ENCODE results near the gene CHCT1.

Gene CHCT1

DNA sequence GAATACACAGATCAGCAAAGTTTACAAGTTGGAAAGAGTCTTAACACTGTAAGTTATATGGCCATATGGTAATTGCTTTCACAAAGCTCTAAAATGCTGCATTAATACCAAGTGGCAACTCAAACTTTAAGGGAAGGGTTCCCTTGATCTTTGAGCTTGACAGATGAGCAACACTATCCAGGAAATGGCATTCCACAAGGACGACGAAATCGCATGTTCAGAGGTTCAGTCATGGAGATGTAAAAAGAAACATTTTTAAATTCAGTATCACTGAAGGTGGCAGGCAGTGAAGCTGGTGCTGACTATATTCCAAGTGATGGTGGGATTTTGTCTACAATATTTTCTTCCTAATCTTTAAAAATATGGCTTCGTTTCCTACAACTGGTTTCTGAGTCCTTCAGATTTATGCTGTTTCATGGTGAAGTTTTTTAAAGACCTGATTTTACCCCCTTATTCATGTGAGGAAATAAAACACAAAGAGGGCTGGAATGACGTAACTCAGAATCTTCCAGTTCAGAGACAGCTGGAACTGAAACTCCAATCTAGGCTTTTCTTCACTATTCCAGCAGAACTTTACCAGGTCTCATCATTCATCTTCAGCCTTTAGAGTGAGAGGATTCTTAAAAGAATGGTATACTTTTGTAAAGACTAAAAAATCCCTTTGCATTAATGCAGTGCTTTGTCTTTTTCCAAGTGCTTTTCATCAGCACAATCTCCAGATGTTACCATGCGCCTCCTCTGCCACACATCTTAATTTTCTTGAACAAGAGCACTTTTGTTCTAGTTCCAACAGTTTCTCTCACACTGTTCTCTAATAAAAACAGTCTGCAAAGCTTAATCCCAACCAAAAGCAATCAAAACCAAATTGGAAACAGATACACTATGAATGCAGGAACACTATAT, 20.2 kb downstream of the CHCT1 start:
- no peak for DNase-seq (ENCODE audit: low spot score)

DNA sequence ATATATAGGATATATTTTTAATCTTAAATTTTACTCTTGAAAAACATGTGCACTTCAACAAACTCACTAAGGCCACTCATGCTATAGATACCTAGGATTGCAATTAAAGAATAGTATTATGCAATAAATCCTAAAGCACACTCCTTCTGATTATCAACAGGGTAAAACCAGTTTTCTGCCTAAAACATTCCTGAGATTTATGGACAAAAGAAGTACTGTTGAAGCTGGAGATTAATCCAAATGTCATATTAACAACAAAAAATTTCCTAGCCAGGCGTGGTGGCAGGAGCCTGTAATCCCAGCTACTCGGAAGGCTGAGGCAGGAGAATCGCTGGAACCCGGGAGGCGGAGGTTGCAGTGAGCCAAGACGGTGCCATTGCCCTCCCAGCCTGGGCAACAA, 21.4 kb downstream of the CHCT1 start:
- DNase-seq (ENCODE audit: low spot score), result no peak

DNA sequence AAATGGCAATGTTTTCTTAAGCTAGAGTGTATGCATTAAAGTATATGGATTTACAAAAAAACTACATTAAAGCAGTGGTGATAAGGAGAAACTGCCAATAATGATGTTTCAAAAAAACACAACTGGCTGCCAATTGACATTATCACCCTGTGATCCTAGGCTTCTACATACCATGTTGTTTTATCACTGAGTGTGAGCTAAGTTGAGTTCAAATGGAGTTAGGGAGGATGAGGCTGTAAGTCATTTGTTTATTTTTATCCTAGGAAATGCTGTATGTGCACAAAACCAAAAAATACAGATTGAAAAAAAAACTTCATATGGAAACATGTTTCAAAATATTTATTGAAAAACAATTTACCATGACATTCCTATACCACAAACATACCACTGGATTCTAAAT, 22.9 kb downstream of the CHCT1 start:
- no peak for DNase-seq (ENCODE audit: low spot score)

DNA sequence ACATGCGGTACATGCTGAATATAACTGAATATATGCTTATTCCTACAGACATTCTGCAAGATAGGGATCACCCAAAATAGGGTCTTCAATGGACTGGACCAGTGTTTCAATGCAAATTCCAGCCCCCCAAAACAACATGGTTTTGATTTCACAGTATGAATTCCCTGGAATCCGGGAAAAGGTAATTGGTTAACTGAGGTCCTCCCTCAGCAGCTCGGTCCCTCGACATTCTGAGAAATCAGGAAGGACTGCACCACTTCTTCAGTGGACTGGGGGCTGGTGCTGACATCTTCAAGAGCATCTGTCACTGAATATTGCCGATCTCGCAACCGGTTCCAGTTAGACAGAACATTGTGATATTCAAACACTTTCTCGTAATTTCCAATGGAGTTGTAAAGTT, 25.1 kb downstream of the CHCT1 start:
- no peak for DNase-seq (ENCODE audit: low spot score)

DNA sequence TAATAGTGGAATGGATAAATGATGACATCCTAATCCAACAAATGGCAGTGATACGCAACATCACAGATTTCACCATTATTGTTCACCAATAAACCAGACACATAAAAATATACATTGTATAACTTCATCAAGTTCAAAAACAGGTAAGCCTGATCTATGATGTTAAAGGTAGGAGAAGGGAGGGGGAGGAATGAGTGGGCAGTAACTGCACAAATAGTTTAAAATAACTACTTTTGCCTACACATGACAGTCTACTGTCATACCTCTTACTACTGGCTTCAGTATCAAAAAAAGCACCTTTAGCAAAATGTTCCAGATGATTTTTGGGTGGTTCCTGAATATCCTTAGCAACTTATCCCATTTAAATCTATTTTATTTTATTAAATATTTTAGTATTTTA, 28.8 kb downstream of the CHCT1 start:
- DNase-seq (ENCODE audit: low spot score), result no peak

DNA sequence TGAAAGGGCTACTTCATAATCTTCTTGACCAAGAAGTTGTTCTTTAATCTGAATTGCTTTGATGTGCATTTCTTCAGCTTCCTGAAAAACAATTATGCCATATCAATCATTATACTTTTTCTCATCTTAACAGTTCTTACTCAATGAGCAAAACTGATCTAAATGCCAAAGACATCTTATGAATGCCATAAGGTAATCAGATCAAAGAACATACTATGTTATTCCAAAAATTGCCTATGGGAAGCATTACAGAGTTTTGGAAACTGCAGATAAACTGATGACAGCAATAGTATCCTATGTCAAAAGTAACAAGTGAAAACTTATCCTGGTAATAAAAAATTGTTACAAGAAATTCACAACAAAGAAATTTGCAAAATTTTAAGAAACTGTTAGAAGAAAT, 29.7 kb downstream of the CHCT1 start:
- no peak for DNase-seq (ENCODE audit: low spot score)

DNA sequence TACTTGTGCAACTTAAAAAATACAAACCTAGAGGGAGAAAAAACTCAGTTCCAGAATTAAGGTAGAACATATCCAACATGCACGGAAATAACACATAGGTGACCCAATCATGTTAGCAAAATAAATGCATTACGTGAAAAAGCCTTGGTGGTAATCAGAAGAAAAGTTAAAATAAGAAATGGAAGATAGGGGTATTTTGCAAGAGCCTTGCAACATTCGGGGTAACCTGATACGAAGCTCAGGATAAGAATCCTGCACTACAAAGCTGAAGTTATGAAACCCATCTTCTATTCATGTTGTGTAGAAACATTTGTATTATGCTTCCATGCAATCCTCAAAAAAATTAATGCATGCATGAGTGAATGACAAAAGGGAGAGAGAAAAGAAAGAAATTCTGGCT, 33.1 kb downstream of the CHCT1 start:
- DNase-seq (ENCODE audit: low spot score), result no peak

DNA sequence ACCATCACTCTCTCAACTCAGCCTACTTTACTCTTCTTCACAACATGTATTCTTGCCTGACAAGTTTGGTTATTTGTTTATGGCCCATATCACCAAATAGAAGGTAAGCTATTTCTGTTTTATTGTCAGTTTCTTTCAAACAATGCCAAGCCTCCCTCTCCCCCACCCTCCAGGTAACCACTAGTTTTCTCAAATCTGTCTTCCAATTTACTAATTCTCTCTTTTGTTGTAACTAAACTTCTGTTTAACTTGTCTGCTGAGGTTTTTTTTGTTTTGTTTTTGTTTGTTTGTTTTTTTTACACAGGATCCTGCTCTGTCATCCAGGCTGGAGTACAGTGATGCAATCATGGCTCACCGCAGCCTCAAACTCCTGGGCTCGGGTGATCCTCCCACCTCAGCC, 34.9 kb downstream of the CHCT1 start:
- no peak for DNase-seq (ENCODE audit: low spot score)

DNA sequence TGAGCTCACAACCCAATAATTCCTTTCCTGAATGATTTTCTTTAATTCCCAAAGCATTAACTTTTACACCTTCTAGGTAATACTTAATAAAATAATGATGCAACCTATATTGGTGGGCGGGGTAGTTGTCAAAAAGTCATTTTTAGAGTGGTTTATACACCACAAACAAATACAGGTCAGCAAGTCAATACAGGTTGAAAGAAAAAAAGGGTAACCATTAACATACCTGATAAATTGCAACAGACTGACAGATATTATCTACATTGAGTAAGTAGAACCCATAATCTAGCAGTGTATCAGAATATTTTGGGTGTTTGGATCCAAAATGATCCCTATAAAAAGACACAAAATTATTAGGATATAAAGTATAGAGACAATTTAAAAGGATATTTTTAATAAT, 39.3 kb downstream of the CHCT1 start:
- DNase-seq (ENCODE audit: low spot score), result no peak

DNA sequence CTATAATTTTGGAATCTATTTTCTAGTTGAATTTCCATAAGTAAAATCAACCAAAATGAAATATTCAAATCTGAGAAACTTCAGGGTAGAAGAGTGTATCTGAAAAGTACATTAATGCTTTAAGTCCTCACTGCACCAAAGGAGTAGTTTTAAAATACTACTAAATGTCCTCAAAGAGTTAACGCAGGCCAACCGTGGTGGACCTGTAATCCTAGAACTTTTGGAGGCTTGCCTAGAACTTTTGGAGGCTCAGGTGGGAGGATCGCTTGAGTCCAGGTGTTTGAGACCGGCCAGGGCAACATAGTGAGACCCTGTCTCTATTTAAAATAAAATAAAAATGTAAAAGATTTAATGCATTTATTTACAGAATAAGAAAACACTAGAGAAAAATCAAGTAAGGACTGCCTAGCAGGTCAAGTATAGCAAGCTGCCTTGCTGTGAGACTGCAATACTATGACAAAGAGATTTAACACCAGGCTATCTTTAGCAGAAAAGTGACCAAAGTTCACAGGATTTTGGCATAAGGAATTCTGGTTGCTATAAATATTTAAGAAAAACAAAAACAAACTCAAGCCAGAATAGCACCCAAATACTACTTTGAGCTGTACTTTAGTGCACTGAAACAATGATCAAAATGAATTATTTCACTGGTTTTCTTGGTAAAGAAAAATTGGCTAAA, 41.0 kb downstream of the CHCT1 start:
- no peak for DNase-seq (ENCODE audit: low spot score)

DNA sequence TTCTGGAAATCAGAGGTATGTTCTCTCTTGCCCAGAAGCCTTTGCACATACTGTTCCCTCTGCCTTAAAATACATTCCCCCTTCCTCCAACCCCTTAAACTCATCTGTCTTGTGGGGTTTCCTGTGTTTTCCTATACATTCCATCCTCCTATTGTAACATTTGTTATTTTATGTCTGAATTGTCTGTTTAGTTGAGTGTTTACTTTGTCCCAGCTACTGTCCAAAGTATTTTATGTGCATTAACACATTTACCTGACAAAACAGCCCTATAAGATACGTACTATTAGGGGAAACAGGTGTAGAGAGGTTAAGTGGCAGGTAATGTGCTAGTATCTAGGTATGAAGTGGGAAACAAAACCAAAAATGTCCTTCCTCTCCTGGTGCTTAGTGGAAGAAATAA, 42.1 kb downstream of the CHCT1 start:
- DNase-seq (ENCODE audit: low spot score), result no peak

DNA sequence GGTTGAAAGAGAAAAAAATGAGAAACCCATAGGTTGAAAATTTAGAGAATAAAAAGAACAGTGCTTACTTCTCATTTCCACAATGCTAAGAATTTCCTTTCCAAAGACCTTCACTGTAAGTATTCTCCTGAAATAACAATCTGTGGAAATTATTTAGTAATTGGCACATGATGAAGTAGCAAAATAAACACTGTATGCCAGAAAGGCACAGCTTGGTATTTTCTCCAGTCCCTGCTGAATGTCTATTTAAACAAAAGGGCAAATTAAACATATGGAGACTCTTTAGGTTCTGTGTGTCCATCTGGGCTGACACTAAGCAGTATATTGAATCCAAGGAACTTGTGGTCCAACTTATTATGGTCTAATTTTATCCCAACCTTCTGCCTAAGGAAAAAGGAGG, 46.1 kb downstream of the CHCT1 start:
- no peak for DNase-seq (ENCODE audit: low spot score)

DNA sequence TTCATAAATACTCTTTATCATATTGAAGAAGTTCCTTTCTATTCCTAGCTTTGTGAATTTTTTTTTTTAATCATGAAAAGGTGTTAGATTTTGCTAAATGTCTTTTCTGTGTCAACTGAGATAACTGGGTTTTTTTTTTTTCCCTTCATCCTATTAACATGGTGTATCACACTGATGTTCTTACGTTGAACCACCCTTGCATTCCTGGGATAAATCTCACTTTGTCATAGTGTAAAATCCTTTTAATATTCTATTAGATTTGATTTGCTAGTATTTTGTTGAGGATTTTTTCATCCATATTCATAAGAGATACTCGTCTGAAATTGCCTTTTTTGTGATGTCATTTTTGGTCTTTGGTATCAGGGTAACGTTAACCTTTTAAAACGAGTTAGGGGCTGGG, 49.2 kb downstream of the CHCT1 start:
- DNase-seq (ENCODE audit: low spot score), result no peak

DNA sequence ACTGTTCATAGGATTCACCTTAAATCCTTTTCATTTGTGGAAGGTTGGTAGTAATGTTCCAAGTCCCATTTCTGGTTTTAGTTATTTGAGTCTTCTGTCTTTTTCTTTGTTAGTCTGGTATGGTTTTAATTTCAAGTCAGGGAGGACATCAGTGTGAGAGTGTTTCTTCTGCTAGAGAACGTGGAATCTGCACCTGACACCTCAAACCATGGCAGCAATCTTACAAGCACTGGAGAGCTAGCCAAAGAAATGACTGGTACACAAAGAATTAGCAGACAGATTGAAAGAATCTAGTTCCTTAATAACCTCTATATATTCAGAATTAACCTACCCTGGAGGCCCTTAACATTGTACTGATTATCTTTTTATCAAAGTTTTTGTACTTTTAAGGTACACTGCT, 50.2 kb downstream of the CHCT1 start:
- no peak for DNase-seq (ENCODE audit: low spot score)

DNA sequence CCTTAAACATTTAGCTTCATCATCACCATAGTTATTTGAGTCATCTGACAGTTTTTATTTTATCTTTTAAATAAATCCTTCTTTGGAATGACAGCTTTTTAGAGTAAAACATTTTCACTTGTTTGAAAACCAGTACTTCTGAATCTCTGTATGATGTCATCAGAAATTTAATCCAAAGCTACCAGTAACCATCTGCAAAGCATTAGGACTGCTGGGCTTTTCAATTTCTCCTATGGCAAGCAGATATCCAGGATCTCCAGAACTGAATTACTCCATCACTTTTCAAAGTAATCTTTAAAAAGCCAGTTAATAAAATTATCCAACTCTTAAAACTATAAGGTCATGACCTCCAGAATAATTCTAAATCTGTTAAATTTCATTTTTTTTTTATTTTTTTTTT, 51.5 kb downstream of the CHCT1 start:
- no peak for DNase-seq (ENCODE audit: low spot score)
